Neural cell (in vitro differentiated cells): Measurements from ENCODE around the gene FAM200A. TPM values are rescaled to one million over a fixed set of nuclear protein-coding genes. Genes with fewer than 3 reads are reported as not detected.

ENCODE experiments used
- H2AFZ ChIP-seq: fragments of 200-600, 300-800 bp; sonication (generic), shearing (Covaris generic); 2 replicates; pipeline ENCODE4 v1.6.0; 2014; ENCODE audit warnings: low read depth, mild to moderate bottlenecking, antibody characterized with exemption, low read length, moderate library complexity
- H3F3A ChIP-seq: fragments of 200-600 bp; shearing (Covaris generic); 2 replicates; pipeline ENCODE4 v1.6.1; 2016; ENCODE audit warnings: mild to moderate bottlenecking, moderate library complexity, mixed read lengths, antibody characterized with exemption, low read length; ENCODE audit not compliant: insufficient read depth, poor library complexity, severe bottlenecking
- H3K27ac ChIP-seq: fragments of 200-600, 300-800 bp; sonication (generic), shearing (Covaris generic); 2 replicates; pipeline ENCODE4 v1.5.1; 2014; ENCODE audit warnings: mild to moderate bottlenecking, low read length, moderate library complexity
- H3K27me3 ChIP-seq: fragments of 300-800, 200-600 bp; sonication (generic), shearing (Covaris generic); 2 replicates; pipeline ENCODE4 v1.6.0; 2014; ENCODE audit warnings: mild to moderate bottlenecking, low read depth, low read length, moderate library complexity; ENCODE audit not compliant: insufficient read depth
- H3K36me3 ChIP-seq: fragments of 300-800, 200-600 bp; sonication (generic), shearing (Covaris generic); 2 replicates; pipeline ENCODE4 v1.5.1; 2014; ENCODE audit warnings: mild to moderate bottlenecking, antibody characterized with exemption, low read length, moderate library complexity; ENCODE audit not compliant: insufficient read depth
- H3K4me2 ChIP-seq: fragments of 300-800, 200-600 bp; sonication (generic), shearing (Covaris generic); 2 replicates; pipeline ENCODE4 v1.6.0; 2014; ENCODE audit warnings: mild to moderate bottlenecking, low read length
- H3K4me3 ChIP-seq: fragments of 300-800, 200-600 bp; sonication (generic), shearing (Covaris generic); 2 replicates; pipeline ENCODE4 v1.5.1; 2014; ENCODE audit warnings: mild to moderate bottlenecking, low read length, moderate library complexity
- H3K79me2 ChIP-seq: fragments of 200-600 bp; shearing (Covaris generic); replicated peaks from 2 replicates; pipeline ENCODE4 v1.6.0; 2014; ENCODE audit warnings: mild to moderate bottlenecking, low read length, moderate library complexity; ENCODE audit not compliant: insufficient read depth
- H3K9ac ChIP-seq: fragments of 300-800, 200-600 bp; sonication (generic), shearing (Covaris generic); 2 replicates; pipeline ENCODE4 v1.6.1; 2016; ENCODE audit warnings: mild to moderate bottlenecking, low read length, mixed read lengths
- H3K9me2 ChIP-seq: fragments of 200-600 bp; shearing (Covaris generic); 2 replicates; pipeline ENCODE4 v1.6.1; 2016; ENCODE audit warnings: mild to moderate bottlenecking, low read length, mixed read lengths; ENCODE audit not compliant: insufficient read depth
- H3K9me3 ChIP-seq: fragments of 200-600, 300-800 bp; sonication (generic), shearing (Covaris generic); 2 replicates; pipeline ENCODE4 v1.6.1; 2016; ENCODE audit warnings: mild to moderate bottlenecking, mixed run types, low read length, moderate library complexity, mixed read lengths
- H4K20me1 ChIP-seq: fragments of 200-600 bp; shearing (Covaris generic); 2 replicates; pipeline ENCODE4 v1.6.1; 2016; ENCODE audit warnings: mild to moderate bottlenecking, mixed run types; ENCODE audit not compliant: insufficient read depth
- EP300 ChIP-seq: fragments of 450-650 bp; conservative IDR thresholded peaks from 2 replicates; pipeline ENCODE4 v1.6.1; 2014; ENCODE audit warnings: antibody characterized with exemption, mild to moderate bottlenecking, moderate library complexity; ENCODE audit not compliant: poor library complexity, severe bottlenecking
- EZH2 ChIP-seq: fragments of 200-600, 300-800 bp; shearing (Covaris generic), sonication (generic); IDR thresholded peaks from 2 replicates; pipeline ENCODE4 v1.6.1; 2014; ENCODE audit warnings: antibody characterized with exemption, low read length, borderline replicate concordance, mild to moderate bottlenecking; ENCODE audit not compliant: insufficient read depth, poor library complexity, severe bottlenecking
- MXI1 ChIP-seq: fragments of 450-650 bp; conservative IDR thresholded peaks from 2 replicates; pipeline ENCODE4 v1.6.1; 2014; ENCODE audit warnings: antibody characterized with exemption, mild to moderate bottlenecking; ENCODE audit not compliant: poor library complexity, severe bottlenecking
- POLR2AphosphoS5 ChIP-seq: IDR thresholded peaks from 2 replicates; pipeline ENCODE4 v1.6.1; 2012
- RAD21 ChIP-seq: fragments of 450-650 bp; conservative IDR thresholded peaks from 2 replicates; pipeline ENCODE4 v1.6.1; 2014; ENCODE audit warnings: antibody characterized with exemption, mild to moderate bottlenecking, moderate library complexity
- SMC3 ChIP-seq: fragments of 450-650 bp; conservative IDR thresholded peaks from 2 replicates; pipeline ENCODE4 v1.6.1; 2014; ENCODE audit warnings: antibody characterized with exemption, mild to moderate bottlenecking, moderate library complexity; ENCODE audit not compliant: poor library complexity
- TAF1 ChIP-seq: IDR thresholded peaks from 2 replicates; pipeline ENCODE4 v1.6.1; 2012; ENCODE audit warnings: low read depth
- polyA plus RNA-seq: library from polyadenylated mRNA; depleted of rRNA; stranded (reverse); fragments of >200 nt; gene quantifications from 2 replicates; pipeline ENCODE4 v1.2.3, GENCODE V29; 2014
- TF ChIP-seq, protein P1 (sequence below): IDR thresholded peaks from 2 replicates; pipeline ENCODE4 v1.6.1; 2012; ENCODE audit warnings: borderline replicate concordance
- TF ChIP-seq, protein P2 (sequence below): fragments of 450-650 bp; IDR thresholded peaks from 2 replicates; pipeline ENCODE4 v1.5.1; 2014; ENCODE audit warnings: antibody characterized with exemption, mild to moderate bottlenecking, moderate library complexity; ENCODE audit not compliant: poor library complexity, severe bottlenecking

The FAM200A gene
- polyA plus RNA-seq, 1 donor from 2014 or later: 24.0 TPM

DNA sequence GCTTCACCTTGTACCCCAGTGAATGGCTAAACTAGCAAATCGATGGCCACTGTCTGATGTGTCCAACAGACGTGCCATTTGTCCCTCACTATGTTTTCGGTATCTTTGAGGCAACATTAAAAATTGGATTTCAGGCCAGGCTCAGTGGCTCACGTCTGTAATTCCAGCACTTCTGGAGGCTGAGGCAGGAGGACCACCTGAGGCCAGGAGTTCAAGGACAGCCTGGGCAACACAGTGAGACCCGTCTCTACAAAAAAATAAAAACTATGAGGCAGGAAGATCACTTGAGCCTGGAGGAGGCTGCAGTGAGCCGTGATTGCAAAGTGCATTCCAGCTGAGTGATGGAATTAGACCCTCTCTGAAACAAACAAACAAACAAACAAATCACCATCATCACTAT, 8.0 kb downstream of the FAM200A start:
- Histone ChIP-seq H3K4me2 (no peak overlapping the region), H3K9me3 (peaks cover 5% of the 10 kb centered on the region), H4K20me1 (no peaks in the 10 kb centered on the region), H3K27me3 (no peaks in the 10 kb centered on the region), H3K27ac (no peak overlapping the region), H3K9ac (no peak overlapping the region), H3K4me3 (no peak overlapping the region), H3F3A (no peaks in the 10 kb centered on the region), H3K9me2 (no peaks in the 10 kb centered on the region), H3K79me2 (no peaks in the 10 kb centered on the region), H2AFZ (no peak overlapping the region), H3K36me3 (peaks cover 9% of the 10 kb centered on the region)
- TF ChIP-seq, protein P1, sequence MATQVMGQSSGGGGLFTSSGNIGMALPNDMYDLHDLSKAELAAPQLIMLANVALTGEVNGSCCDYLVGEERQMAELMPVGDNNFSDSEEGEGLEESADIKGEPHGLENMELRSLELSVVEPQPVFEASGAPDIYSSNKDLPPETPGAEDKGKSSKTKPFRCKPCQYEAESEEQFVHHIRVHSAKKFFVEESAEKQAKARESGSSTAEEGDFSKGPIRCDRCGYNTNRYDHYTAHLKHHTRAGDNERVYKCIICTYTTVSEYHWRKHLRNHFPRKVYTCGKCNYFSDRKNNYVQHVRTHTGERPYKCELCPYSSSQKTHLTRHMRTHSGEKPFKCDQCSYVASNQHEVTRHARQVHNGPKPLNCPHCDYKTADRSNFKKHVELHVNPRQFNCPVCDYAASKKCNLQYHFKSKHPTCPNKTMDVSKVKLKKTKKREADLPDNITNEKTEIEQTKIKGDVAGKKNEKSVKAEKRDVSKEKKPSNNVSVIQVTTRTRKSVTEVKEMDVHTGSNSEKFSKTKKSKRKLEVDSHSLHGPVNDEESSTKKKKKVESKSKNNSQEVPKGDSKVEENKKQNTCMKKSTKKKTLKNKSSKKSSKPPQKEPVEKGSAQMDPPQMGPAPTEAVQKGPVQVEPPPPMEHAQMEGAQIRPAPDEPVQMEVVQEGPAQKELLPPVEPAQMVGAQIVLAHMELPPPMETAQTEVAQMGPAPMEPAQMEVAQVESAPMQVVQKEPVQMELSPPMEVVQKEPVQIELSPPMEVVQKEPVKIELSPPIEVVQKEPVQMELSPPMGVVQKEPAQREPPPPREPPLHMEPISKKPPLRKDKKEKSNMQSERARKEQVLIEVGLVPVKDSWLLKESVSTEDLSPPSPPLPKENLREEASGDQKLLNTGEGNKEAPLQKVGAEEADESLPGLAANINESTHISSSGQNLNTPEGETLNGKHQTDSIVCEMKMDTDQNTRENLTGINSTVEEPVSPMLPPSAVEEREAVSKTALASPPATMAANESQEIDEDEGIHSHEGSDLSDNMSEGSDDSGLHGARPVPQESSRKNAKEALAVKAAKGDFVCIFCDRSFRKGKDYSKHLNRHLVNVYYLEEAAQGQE: no peak

DNA sequence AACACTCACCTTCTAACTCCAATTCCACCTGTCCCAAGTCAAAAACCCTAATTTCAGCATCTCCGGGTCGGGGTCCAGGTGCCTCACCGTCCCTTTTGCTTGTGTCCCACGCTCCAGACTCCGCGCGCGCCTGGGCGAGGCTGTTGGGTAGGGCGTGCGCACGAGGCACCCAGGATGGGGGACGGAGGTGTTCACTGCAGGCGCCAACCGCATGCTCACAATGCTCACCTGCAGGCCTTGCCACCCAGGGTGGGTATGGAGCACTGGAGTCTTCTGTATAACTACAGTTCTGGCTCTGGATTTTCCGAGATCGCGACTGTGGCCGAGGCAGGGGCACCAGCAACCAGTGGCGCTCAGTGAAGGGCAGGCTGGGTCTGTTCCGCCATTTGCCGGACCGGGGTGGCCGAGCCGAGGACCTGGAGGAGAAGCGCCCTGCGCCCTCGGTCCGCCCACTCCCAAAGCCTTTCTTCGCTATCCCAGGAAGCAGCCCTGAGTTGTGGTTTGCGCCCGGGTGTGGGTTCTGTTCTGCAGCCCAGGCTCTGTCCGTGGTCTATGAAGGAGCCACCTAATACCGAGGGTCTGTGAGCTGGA, 8.7 kb downstream of the FAM200A start:
- peaks cover 6% of the 10 kb centered on the region for H3K36me3 ChIP-seq
- no peak overlapping the region for H3K27ac ChIP-seq
- no peaks in the 10 kb centered on the region for H3F3A ChIP-seq
- H4K20me1 ChIP-seq: no peaks in the 10 kb centered on the region
- H3K4me2 ChIP-seq: no peak overlapping the region
- H3K9me2 ChIP-seq: no peaks in the 10 kb centered on the region
- H3K4me3 ChIP-seq: no peak overlapping the region
- H2AFZ ChIP-seq: no peak overlapping the region
- no peaks in the 10 kb centered on the region for H3K27me3 ChIP-seq
- no peaks in the 10 kb centered on the region for H3K79me2 ChIP-seq
- peaks cover 5% of the 10 kb centered on the region for H3K9me3 ChIP-seq
- no peak overlapping the region for H3K9ac ChIP-seq
- TF ChIP-seq TAF1 (no peak), SMC3 (no peak), MXI1 (no peak)

DNA sequence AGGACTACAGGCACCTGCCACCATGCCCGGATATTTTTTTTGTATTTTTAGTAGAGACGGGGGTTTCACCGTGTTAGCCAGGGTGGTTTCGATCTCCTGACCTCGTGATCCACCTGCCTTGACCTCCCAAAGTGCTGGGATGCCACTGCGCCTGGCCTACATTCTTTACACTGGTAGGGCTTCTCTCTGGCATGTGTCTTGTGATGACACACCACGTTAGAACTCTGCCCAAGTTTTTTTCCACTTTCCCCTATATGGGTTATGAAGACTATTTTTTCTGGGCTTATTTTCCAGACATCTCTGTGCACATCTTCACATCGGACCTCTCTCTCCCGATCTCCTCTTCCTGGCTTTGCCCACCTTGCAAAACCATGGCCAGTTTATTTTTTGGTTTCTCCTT, 10.7 kb downstream of the FAM200A start:
- no peak overlapping the region for H3K4me2 ChIP-seq
- H3K36me3 ChIP-seq: no peaks in the 10 kb centered on the region
- TF ChIP-seq EZH2 (no peak), MXI1 (no peak), SMC3 (no peak), POLR2AphosphoS5 (no peak), EP300 (no peak), RAD21 (no peak), TAF1 (no peak)
- TF ChIP-seq, protein P2, sequence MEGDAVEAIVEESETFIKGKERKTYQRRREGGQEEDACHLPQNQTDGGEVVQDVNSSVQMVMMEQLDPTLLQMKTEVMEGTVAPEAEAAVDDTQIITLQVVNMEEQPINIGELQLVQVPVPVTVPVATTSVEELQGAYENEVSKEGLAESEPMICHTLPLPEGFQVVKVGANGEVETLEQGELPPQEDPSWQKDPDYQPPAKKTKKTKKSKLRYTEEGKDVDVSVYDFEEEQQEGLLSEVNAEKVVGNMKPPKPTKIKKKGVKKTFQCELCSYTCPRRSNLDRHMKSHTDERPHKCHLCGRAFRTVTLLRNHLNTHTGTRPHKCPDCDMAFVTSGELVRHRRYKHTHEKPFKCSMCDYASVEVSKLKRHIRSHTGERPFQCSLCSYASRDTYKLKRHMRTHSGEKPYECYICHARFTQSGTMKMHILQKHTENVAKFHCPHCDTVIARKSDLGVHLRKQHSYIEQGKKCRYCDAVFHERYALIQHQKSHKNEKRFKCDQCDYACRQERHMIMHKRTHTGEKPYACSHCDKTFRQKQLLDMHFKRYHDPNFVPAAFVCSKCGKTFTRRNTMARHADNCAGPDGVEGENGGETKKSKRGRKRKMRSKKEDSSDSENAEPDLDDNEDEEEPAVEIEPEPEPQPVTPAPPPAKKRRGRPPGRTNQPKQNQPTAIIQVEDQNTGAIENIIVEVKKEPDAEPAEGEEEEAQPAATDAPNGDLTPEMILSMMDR: no peak
- no peak overlapping the region for H3K4me3 ChIP-seq
- no peaks in the 10 kb centered on the region for H3K79me2 ChIP-seq
- no peaks in the 10 kb centered on the region for H3K9me2 ChIP-seq
- H3K27me3 ChIP-seq: no peaks in the 10 kb centered on the region
- H2AFZ ChIP-seq: no peak overlapping the region
- H3F3A ChIP-seq: no peaks in the 10 kb centered on the region
- no peaks in the 10 kb centered on the region for H4K20me1 ChIP-seq
- H3K9ac ChIP-seq: no peak overlapping the region
- H3K27ac ChIP-seq: no peak overlapping the region
- peaks cover 5% of the 10 kb centered on the region for H3K9me3 ChIP-seq
